Peyer's patch (tissue), 4 donors: Measurements from ENCODE around the gene MRM1.

Experiments
- POLR2A ChIP-seq, 2 donors: fragments of 450-650 bp; IDR thresholded peaks; one replicate each; pipeline ENCODE4 v1.5.1; 2017; ENCODE audit warnings: antibody characterized with exemption in 2 of 2, mild to moderate bottlenecking in 2 of 2, moderate library complexity in 2 of 2
- TF ChIP-seq, protein P1 (sequence below), 6 experiments: fragments of 450-650 bp in 4 of 6; fragments of 200-600 bp in 2 of 6; sonication (generic) in 1 of 6; IDR thresholded peaks; one replicate each; pipeline ENCODE4 v1.5.1; 2017 to 2019; ENCODE audit warnings: antibody characterized with exemption in 6 of 6, mild to moderate bottlenecking in 3 of 6, moderate library complexity in 1 of 6

DNA sequence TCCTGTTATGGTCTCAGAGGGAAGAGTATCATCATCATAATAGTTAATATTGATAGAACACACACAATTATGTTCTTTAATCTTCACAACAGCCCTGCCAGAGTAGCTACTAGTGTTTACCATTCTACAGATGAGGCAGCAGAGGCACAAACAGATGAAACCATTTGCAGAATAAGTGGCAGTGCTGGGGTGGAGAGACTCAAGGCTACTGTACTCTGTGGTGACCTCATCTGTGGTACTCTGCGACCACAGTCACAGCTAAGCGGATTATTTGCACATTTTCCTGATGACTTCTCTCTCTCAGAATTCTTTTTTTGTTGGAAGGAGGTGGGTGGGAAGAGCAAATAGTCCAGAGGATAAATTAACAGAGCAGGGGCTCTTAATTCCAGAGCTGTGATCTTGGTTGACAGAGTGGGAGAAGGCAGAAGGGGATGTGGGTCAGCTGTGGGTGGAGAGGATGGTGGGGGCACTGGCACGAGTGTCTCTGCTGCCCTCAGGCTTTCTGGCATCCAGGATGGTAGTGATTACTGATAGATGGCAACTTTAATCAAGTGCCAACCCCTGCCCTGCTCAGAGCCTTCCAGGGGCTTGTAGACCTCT, 41.8 kb downstream of the MRM1 start:
- TF ChIP-seq, protein P1, sequence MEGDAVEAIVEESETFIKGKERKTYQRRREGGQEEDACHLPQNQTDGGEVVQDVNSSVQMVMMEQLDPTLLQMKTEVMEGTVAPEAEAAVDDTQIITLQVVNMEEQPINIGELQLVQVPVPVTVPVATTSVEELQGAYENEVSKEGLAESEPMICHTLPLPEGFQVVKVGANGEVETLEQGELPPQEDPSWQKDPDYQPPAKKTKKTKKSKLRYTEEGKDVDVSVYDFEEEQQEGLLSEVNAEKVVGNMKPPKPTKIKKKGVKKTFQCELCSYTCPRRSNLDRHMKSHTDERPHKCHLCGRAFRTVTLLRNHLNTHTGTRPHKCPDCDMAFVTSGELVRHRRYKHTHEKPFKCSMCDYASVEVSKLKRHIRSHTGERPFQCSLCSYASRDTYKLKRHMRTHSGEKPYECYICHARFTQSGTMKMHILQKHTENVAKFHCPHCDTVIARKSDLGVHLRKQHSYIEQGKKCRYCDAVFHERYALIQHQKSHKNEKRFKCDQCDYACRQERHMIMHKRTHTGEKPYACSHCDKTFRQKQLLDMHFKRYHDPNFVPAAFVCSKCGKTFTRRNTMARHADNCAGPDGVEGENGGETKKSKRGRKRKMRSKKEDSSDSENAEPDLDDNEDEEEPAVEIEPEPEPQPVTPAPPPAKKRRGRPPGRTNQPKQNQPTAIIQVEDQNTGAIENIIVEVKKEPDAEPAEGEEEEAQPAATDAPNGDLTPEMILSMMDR (IDR thresholded peaks at IDR 0.05) = no peak
- TF ChIP-seq POLR2A (IDR thresholded peaks at IDR 0.05) = no peak
